Large intestine (tissue), 3 donors: ENCODE data around the gene ART3. TPM values are rescaled to one million over a fixed set of nuclear protein-coding genes. Genes with fewer than 3 reads are reported as not detected.
A peak's percentile ranks its signal among the peaks of the same experiment; 100 is the strongest.
"Not testable (repeated sequence)": the region's sequence is repeated elsewhere in the genome, so short reads cannot be mapped to it uniquely, and the experiment has no call there.

ENCODE experiments used
- DNase-seq, 2 donors: peaks; one replicate each; pipeline versions ENCODE4 v3.0.0 to v3.0.0-alpha.2; 2013
- H3K27ac ChIP-seq: one replicate; pipeline ENCODE4 v1.5.1; 2013; ENCODE audit warnings: low read length
- H3K27me3 ChIP-seq: 2 replicates; pipeline ENCODE4 v1.6.1; 2013; ENCODE audit warnings: low read length; ENCODE audit not compliant: control insufficient read depth, insufficient read depth
- H3K36me3 ChIP-seq: 2 replicates; pipeline ENCODE4 v1.6.1; 2013; ENCODE audit warnings: low read length; ENCODE audit not compliant: control insufficient read depth, insufficient read depth
- H3K4me1 ChIP-seq: one replicate; pipeline ENCODE4 v1.6.1; 2013; ENCODE audit warnings: low read length; ENCODE audit not compliant: control insufficient read depth, insufficient read depth
- H3K4me3 ChIP-seq: one replicate; pipeline ENCODE4 v1.5.1; 2013; ENCODE audit warnings: low read length
- H3K9me3 ChIP-seq: one replicate; pipeline ENCODE4 v1.6.1; 2013; ENCODE audit warnings: mild to moderate bottlenecking, low read depth, low read length, moderate library complexity; ENCODE audit not compliant: control insufficient read depth
- WGBS: methylation state at CpG from one replicate; pipeline ENCODE4 v1.1.5; 2013; ENCODE audit warnings: low lambda C conversion rate; ENCODE audit not compliant: insufficient coverage; 5-methylcytosine and 5-hydroxymethylcytosine counted together
- polyA plus RNA-seq: library from polyadenylated mRNA; unstranded; fragments of 120-200 nt; gene quantifications from one replicate; pipeline ENCODE4 v1.2.1, GENCODE V29; 2013

The ART3 gene
- polyA plus RNA-seq, 1 donor = 0.99 TPM

GRCh38 chr4:76050560-76051050 lies 23.9 kb upstream of the ART3 start:
- not testable (repeated sequence) for H3K27ac ChIP-seq, H3K4me3 ChIP-seq, DNase-seq, H3K9me3 ChIP-seq, H3K27me3 ChIP-seq, H3K36me3 ChIP-seq, H3K4me1 ChIP-seq
- WGBS = no CpG with 5 or more reads among the region's 27 CpGs

GRCh38 chr4:76053730-76054129 lies 20.8 kb upstream of the ART3 start:
- H3K36me3 ChIP-seq = no peaks in the 10 kb centered on the region
- no peaks in the 10 kb centered on the region for H3K27me3 ChIP-seq
- H3K4me1 ChIP-seq = peaks cover 8% of the 10 kb centered on the region
- no peak overlapping the region for H3K27ac ChIP-seq
- H3K4me3 ChIP-seq = no peak overlapping the region
- H3K9me3 ChIP-seq = no peaks in the 10 kb centered on the region
- DNase-seq = no peak
- 7% methylated on average over 2 of the region's 4 CpGs for WGBS

GRCh38 chr4:76055016-76055415 lies 19.5 kb upstream of the ART3 start:
- Histone ChIP-seq H3K27ac (peak overlapping the region; percentile 23), H3K4me1 (peaks cover 8% of the 10 kb centered on the region), H3K36me3 (no peaks in the 10 kb centered on the region), H3K4me3 (no peak overlapping the region), H3K9me3 (no peaks in the 10 kb centered on the region), H3K27me3 (no peaks in the 10 kb centered on the region)
- 100% methylated on average over 1 of the region's 2 CpGs for WGBS
- DNase-seq = peak; percentile 11 to 58

GRCh38 chr4:76055421-76055820 lies 19.1 kb upstream of the ART3 start:
- WGBS = 60% methylated on average over 1 of the region's 2 CpGs
- DNase-seq = no peak
- no peaks in the 10 kb centered on the region for H3K27me3 ChIP-seq
- no peak overlapping the region for H3K27ac ChIP-seq
- H3K4me3 ChIP-seq = no peak overlapping the region
- H3K4me1 ChIP-seq = peaks cover 8% of the 10 kb centered on the region
- H3K9me3 ChIP-seq = no peaks in the 10 kb centered on the region
- H3K36me3 ChIP-seq = no peaks in the 10 kb centered on the region

- Histone ChIP-seq H3K36me3 (no peaks in the 10 kb centered on the region), H3K4me1 (peaks cover 8% of the 10 kb centered on the region), H3K9me3 (no peaks in the 10 kb centered on the region), H3K4me3 (no peak overlapping the region), H3K27ac (no peak overlapping the region), H3K27me3 (no peaks in the 10 kb centered on the region)
- DNase-seq = no peak
Observed at GRCh38 chr4:76058302-76058701, 16.2 kb upstream of the ART3 start.

GRCh38 chr4:76058888-76059426 lies 15.6 kb upstream of the ART3 start:
- no peaks in the 10 kb centered on the region for H3K27me3 ChIP-seq
- no peak overlapping the region for H3K27ac ChIP-seq
- H3K36me3 ChIP-seq = no peaks in the 10 kb centered on the region
- no peak overlapping the region for H3K4me3 ChIP-seq
- H3K4me1 ChIP-seq = peaks cover 4% of the 10 kb centered on the region
- DNase-seq = peak; percentile 37 to 61
- H3K9me3 ChIP-seq = no peaks in the 10 kb centered on the region
- 55% methylated on average over 3 of the region's 3 CpGs for WGBS

GRCh38 chr4:76059750-76060149 lies 14.8 kb upstream of the ART3 start:
- Histone ChIP-seq H3K27me3 (no peaks in the 10 kb centered on the region), H3K9me3 (no peaks in the 10 kb centered on the region), H3K36me3 (no peaks in the 10 kb centered on the region), H3K4me1 (no peaks in the 10 kb centered on the region), H3K27ac (no peak overlapping the region), H3K4me3 (no peak overlapping the region)
- no peak for DNase-seq
- no CpG with 5 or more reads among the region's 1 CpG for WGBS

- Histone ChIP-seq H3K27ac (no peak overlapping the region), H3K4me3 (no peak overlapping the region), H3K27me3 (no peaks in the 10 kb centered on the region), H3K36me3 (no peaks in the 10 kb centered on the region), H3K4me1 (no peaks in the 10 kb centered on the region), H3K9me3 (no peaks in the 10 kb centered on the region)
- no peak for DNase-seq
Observed at GRCh38 chr4:76060506-76060905, 14.0 kb upstream of the ART3 start.

- Histone ChIP-seq H3K36me3 (no peaks in the 10 kb centered on the region), H3K27me3 (no peaks in the 10 kb centered on the region), H3K4me1 (no peaks in the 10 kb centered on the region), H3K4me3 (no peak overlapping the region), H3K9me3 (no peaks in the 10 kb centered on the region), H3K27ac (no peak overlapping the region)
- DNase-seq = no peak
- WGBS = 50% methylated on average over 1 of the region's 1 CpG
Observed at GRCh38 chr4:76061421-76061820, 13.1 kb upstream of the ART3 start.

- no peak for DNase-seq
- no peak overlapping the region for H3K4me3 ChIP-seq
- no peaks in the 10 kb centered on the region for H3K4me1 ChIP-seq
- H3K27ac ChIP-seq = no peak overlapping the region
- H3K36me3 ChIP-seq = no peaks in the 10 kb centered on the region
- WGBS = 43% methylated on average over 1 of the region's 1 CpG
- H3K9me3 ChIP-seq = no peaks in the 10 kb centered on the region
- no peaks in the 10 kb centered on the region for H3K27me3 ChIP-seq
Observed at GRCh38 chr4:76061982-76062381, 12.5 kb upstream of the ART3 start.

- Histone ChIP-seq H3K4me1 (no peaks in the 10 kb centered on the region), H3K9me3 (no peaks in the 10 kb centered on the region), H3K36me3 (no peaks in the 10 kb centered on the region), H3K27me3 (no peaks in the 10 kb centered on the region), H3K27ac (no peak overlapping the region), H3K4me3 (no peak overlapping the region)
- no CpG with 5 or more reads among the region's 3 CpGs for WGBS
- no peak for DNase-seq
Observed at GRCh38 chr4:76066546-76066945, 8.0 kb upstream of the ART3 start.
